ENCODE data around the gene ZNF502. TPM values are rescaled to one million over a fixed set of nuclear protein-coding genes. Genes with fewer than 3 reads are reported as not detected.

ZNF502 gene
- total and polyA plus RNA-seq, 2 experiments from 2014 or later: 1.2 to 3.3 TPM

DNA sequence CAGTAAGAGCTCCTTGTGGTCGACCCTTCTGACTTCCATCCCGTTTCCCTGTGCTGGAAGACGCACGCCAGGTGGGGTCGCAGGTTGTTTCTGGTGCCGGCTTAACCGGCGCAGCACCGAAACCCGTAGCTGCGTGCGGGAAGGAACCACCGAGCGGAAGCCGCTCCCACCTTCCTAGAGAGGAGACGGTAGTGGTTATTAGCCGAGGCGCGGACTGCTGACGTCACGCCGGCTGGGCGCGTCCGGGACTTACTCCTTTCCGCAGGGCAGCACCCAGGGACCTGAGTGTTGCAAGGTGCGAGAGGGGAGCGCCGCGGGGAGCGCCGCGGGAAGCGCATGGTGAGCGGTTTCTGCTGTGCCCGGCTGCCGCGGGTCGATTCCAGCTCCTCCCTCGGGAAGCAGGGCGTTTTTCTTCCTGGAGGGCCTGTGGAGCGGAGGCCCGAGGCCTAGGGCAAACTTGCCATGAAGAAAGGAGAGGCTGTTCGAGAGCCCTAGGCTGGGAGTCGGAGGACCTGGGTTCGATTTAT lies 17.0 kb downstream of the ZNF502 start, which contains the start of gene ZNF501:
ZNF501 (plus strand) TSS at position 252 of the 527 bp plus-strand sequence. CDS start 4,787 bp downstream, outside the sequence.
- Histone ChIP-seq H3K4me1 (ENCODE audit: insufficient read depth) (no peaks in the 10 kb centered on the region), H3K9me2 (replicated peaks; ENCODE audit: insufficient read depth) (no peaks in the 10 kb centered on the region), H3K27me3 (no peaks in the 10 kb centered on the region), H3K27ac (peak within 1 kb of the TSS; percentile 57), H3K36me3 (replicated peaks; ENCODE audit: insufficient read depth, low read depth) (no peaks in the 10 kb centered on the region), H3K4me2 (peak within 1 kb of the TSS; percentile 81), H3K4me3 (peak within 1 kb of the TSS; percentile 53), H4K20me1 (ENCODE audit: insufficient read depth, poor library complexity, severe bottlenecking) (no peaks in the 10 kb centered on the region), H3K79me2 (no peaks in the 10 kb centered on the region), H2AFZ (peak within 1 kb of the TSS; percentile 97), H3K9me3 (ENCODE audit: low read depth) (peaks cover 25% of the 10 kb centered on the region)
- WGBS (ENCODE audit: low lambda C conversion rate, missing lambda C conversion rate): 18% methylated on average over 46 of the region's 46 CpGs
- TF ChIP-seq, protein P1, sequence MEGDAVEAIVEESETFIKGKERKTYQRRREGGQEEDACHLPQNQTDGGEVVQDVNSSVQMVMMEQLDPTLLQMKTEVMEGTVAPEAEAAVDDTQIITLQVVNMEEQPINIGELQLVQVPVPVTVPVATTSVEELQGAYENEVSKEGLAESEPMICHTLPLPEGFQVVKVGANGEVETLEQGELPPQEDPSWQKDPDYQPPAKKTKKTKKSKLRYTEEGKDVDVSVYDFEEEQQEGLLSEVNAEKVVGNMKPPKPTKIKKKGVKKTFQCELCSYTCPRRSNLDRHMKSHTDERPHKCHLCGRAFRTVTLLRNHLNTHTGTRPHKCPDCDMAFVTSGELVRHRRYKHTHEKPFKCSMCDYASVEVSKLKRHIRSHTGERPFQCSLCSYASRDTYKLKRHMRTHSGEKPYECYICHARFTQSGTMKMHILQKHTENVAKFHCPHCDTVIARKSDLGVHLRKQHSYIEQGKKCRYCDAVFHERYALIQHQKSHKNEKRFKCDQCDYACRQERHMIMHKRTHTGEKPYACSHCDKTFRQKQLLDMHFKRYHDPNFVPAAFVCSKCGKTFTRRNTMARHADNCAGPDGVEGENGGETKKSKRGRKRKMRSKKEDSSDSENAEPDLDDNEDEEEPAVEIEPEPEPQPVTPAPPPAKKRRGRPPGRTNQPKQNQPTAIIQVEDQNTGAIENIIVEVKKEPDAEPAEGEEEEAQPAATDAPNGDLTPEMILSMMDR (IDR thresholded peaks at IDR 0.05; ENCODE audit: poor library complexity): no peak
- TF ChIP-seq EZH2phosphoT487 (IDR thresholded peaks at IDR 0.05; ENCODE audit: low read depth, severe bottlenecking, unreplicated experiment) (no peak), EZH2 (IDR thresholded peaks at IDR 0.05; ENCODE audit: borderline replicate concordance) (no peak)
- DNase-seq (ENCODE audit: low spot score): peak; percentile 94

DNA sequence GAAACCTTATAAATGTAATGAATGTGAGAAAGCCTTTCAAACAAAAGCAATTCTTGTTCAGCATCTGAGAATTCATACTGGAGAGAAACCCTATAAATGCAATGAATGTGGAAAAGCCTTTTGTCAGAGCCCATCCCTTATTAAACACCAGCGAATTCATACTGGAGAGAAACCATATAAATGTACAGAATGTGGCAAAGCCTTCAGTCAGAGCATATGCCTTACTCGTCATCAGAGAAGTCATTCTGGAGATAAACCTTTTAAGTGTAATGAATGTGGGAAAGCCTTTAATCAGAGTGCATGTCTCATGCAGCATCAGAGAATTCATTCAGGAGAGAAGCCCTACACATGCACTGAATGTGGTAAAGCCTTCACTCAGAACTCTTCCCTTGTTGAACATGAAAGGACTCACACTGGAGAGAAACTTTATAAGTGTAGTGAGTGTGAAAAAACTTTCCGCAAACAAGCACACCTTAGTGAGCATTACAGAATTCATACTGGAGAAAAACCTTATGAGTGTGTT lies 22.2 kb downstream of the ZNF502 start:
- H3K4me2 ChIP-seq: no peak overlapping the region
- no peak overlapping the region for H3K27ac ChIP-seq
- no peaks in the 10 kb centered on the region for H3K27me3 ChIP-seq
- DNase-seq (ENCODE audit: low spot score): no peak
- WGBS (ENCODE audit: low lambda C conversion rate, missing lambda C conversion rate): 89% methylated on average over 3 of the region's 3 CpGs
- no peaks in the 10 kb centered on the region for H3K9me2 ChIP-seq (replicated peaks; ENCODE audit: insufficient read depth)
- H3K79me2 ChIP-seq: no peaks in the 10 kb centered on the region
- H3K9me3 ChIP-seq (ENCODE audit: low read depth): peaks cover 46% of the 10 kb centered on the region
- TF ChIP-seq, protein P1 (IDR thresholded peaks at IDR 0.05; ENCODE audit: poor library complexity): no peak
- TF ChIP-seq EZH2phosphoT487 (IDR thresholded peaks at IDR 0.05; ENCODE audit: low read depth, severe bottlenecking, unreplicated experiment) (no peak), EZH2 (IDR thresholded peaks at IDR 0.05; ENCODE audit: borderline replicate concordance) (no peak)
- H3K4me3 ChIP-seq: no peak overlapping the region
- H4K20me1 ChIP-seq (ENCODE audit: insufficient read depth, poor library complexity, severe bottlenecking): no peaks in the 10 kb centered on the region
- H3K4me1 ChIP-seq (ENCODE audit: insufficient read depth): no peaks in the 10 kb centered on the region
- H2AFZ ChIP-seq: no peak overlapping the region
- no peaks in the 10 kb centered on the region for H3K36me3 ChIP-seq (replicated peaks; ENCODE audit: insufficient read depth, low read depth)

DNA sequence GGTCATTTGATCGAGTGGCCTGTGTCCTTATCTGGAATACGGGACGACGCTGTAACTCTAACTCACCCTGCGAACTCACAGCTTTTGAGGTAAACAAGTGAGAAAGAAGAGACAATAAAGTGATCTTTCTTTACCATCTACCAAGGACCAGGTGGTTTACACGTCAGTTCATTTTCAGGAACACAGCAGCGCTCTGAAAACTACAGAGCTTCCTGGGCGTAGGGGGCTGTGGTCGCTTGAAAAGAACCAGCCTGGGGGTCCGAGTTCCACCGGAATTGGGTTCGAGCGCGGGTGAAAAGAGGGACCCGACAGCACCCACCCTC lies 48.6 kb downstream of the ZNF502 start:
- H2AFZ ChIP-seq: peak overlapping the region; percentile 98
- WGBS (ENCODE audit: low lambda C conversion rate, missing lambda C conversion rate): 2% methylated on average over 15 of the region's 15 CpGs

More for the DNA sequence above, 48.6 kb downstream of the ZNF502 start:
- Histone ChIP-seq H3K4me3 (peak overlapping the region; percentile 94), H4K20me1 (ENCODE audit: insufficient read depth, poor library complexity, severe bottlenecking) (no peaks in the 10 kb centered on the region), H3K27me3 (no peaks in the 10 kb centered on the region), H3K79me2 (peaks cover 72% of the 10 kb centered on the region), H3K4me2 (peak overlapping the region; percentile 95), H3K36me3 (replicated peaks; ENCODE audit: insufficient read depth, low read depth) (no peaks in the 10 kb centered on the region), H3K4me1 (ENCODE audit: insufficient read depth) (peaks cover 3% of the 10 kb centered on the region), H3K9me3 (ENCODE audit: low read depth) (peaks cover 8% of the 10 kb centered on the region), H3K9me2 (replicated peaks; ENCODE audit: insufficient read depth) (no peaks in the 10 kb centered on the region), H3K27ac (peak overlapping the region; percentile 91)
- DNase-seq (ENCODE audit: low spot score): peak; percentile 7
- TF ChIP-seq EZH2 (IDR thresholded peaks at IDR 0.05; ENCODE audit: borderline replicate concordance): no peak
- no peak for TF ChIP-seq EZH2phosphoT487 (IDR thresholded peaks at IDR 0.05; ENCODE audit: low read depth, severe bottlenecking, unreplicated experiment)
- TF ChIP-seq, protein P1 (IDR thresholded peaks at IDR 0.05; ENCODE audit: poor library complexity): no peak

Data from hepatocyte (in vitro differentiated cells).